Stimulated activated effector memory CD8-positive, alpha-beta T cell treated with anti-CD3 and anti-CD28 coated beads, Interleukin-12 subunit alpha, Interleukin-12 subunit beta, amount 100 ng/mL, for 72 hours (primary cell): ENCODE data around the gene TNFRSF18.

Experiments
- ATAC-seq: fragments of 150-1000 bp; cut with Tn5 transposase; 2 replicates; pipeline ENCODE4 v1.10.0; 2021
- DNase-seq, 2 donors: peaks; one replicate each; pipeline ENCODE4 v3.0.0; 2021 to 2022; ENCODE audit warnings: low spot score in 2 of 2
- H3K27ac Mint-ChIP-seq: one replicate; pipeline ENCODE4 v1.8.0; 2022; ENCODE audit warnings: mild to moderate bottlenecking, mixed read lengths
- H3K36me3 Mint-ChIP-seq: one replicate; pipeline ENCODE4 v1.8.0; 2022; ENCODE audit warnings: mild to moderate bottlenecking, mixed read lengths
- H3K4me1 Mint-ChIP-seq: one replicate; pipeline ENCODE4 v1.8.0; 2022; ENCODE audit warnings: mixed read lengths
- H3K4me3 Mint-ChIP-seq: one replicate; pipeline ENCODE4 v1.8.0; 2022; ENCODE audit warnings: mild to moderate bottlenecking, mixed read lengths
- H3K9me3 Mint-ChIP-seq: one replicate; pipeline ENCODE4 v1.8.0; 2022; ENCODE audit warnings: mixed read lengths

Gene TNFRSF18

DNA sequence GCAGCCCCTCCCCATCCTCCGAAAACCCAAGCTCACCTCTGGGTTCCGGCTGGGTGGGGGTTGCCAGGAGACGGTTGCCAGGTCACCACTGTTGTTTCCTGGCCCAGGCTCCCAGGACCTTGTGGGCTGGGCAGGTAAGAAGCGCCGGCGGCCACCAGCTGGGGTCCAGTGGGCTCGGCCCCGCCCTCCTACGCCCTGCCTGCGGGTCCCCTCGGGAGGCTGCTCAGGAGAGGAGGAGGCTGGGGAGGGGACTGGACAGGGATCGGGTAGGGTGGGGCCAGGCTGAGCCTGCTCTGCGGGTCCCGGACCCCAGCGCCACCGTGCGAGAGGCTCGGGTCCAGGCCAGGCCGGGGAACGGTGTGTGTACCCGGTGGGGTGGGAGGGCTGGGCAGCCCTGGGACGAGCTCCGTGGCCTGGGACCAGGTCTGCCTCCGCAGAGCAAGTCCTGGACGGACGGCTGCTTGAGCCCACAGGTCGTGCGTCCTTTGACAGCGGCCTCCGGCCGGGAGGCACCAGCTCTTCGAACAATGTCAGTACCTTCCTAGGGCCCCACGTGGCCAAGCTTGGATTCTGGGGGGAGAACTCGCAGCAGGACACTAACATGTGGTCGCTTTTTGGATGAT, 32.5 kb downstream of the TNFRSF18 start, which contains the start of gene TTLL10:
TSS of gene TTLL10 (plus strand) at position 88 of the 623 bp plus-strand sequence. CDS start 5,336 bp downstream, outside the sequence.
- peak; percentile 16 for ATAC-seq
- no peak within 1 kb of the TSS for H3K4me3 Mint-ChIP-seq
- H3K9me3 Mint-ChIP-seq: no peaks in the 10 kb centered on the region
- H3K27ac Mint-ChIP-seq: no peak within 1 kb of the TSS
- DNase-seq: no peak
- peaks cover 12% of the 10 kb centered on the region for H3K4me1 Mint-ChIP-seq
- no peaks in the 10 kb centered on the region for H3K36me3 Mint-ChIP-seq

DNA sequence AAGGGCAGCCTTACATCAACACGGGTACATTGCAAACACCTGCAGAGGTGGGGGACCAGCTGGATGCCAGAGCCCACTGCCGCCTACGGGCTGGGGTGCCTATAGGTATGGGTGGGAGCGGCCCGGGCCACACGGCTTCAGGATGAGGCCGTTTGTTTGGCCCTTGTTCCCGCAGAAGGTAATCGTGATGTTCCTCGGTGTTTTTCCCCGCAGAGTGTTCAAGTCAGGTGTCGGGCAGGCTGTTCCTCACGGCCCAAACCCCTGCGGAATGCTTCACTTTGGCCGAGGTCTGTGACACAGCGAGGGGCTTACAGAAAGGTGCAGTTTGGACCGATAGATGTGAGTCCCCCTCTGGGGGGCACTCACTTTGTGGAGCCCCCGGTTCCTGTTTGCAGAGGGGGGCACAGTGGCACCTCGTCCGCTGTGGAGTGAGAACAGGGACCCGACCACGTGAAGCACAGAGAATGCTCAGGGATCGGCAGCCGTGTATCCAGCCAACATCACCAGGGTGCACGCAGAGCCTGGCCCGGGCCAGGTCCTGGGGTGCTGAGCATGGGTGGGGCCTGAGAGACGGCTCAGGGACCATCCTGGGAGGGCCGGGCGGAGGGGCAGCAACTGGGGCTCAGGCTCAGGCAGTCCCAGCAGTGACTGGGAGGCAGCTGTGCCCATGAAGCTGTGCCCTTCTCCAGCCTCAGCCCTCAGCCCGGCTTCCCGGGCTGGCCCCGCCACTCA, 33.2 kb downstream of the TNFRSF18 start:
- no peaks in the 10 kb centered on the region for H3K9me3 Mint-ChIP-seq
- DNase-seq: no peak
- no peak overlapping the region for H3K4me3 Mint-ChIP-seq
- peaks cover 12% of the 10 kb centered on the region for H3K4me1 Mint-ChIP-seq
- no peaks in the 10 kb centered on the region for H3K36me3 Mint-ChIP-seq
- ATAC-seq: peak; percentile 2
- H3K27ac Mint-ChIP-seq: no peak overlapping the region

DNA sequence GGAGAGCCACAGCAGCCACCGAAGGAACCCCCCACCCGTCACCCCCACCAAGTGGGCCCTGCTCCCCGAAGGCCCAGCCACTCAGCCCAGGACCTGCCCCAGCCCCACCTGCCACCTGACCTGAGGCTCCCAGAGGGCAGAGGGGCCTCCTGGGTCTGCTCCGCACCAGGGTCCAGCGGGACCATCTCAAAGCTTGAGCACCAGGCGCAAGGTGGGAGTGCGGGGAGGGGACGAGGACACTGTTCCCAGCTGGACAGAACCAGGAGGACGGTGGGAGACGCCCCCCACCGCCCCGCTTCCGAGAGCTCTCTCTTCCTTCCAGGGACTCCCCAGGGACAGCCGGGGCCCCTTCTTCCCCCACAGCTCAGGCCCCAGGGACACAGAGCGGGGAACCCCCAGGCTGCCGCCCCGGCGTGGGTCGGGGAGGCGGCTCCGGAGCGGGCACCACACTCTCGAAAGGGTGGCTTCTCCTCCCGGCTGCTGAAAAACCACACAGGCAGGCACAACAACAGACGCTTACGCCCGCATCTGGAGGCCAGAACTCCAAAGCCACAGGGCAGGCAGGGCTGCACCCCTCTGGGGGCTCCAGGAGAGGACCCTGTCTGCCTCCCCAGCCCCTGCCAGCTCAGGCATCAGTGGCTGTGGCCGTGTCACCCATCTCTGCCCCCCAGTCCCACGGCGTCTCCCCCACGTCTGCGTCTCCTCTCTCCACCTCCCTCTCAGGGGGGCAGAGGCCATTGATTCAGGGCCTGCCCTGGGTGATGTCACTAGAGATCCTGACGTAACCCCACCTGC, 34.6 kb downstream of the TNFRSF18 start:
- no peak for DNase-seq
- H3K27ac Mint-ChIP-seq: peak overlapping the region; percentile 58
- H3K4me1 Mint-ChIP-seq: peaks cover 12% of the 10 kb centered on the region
- H3K9me3 Mint-ChIP-seq: no peaks in the 10 kb centered on the region
- H3K4me3 Mint-ChIP-seq: peak overlapping the region; percentile 51
- ATAC-seq: peak; percentile 68
- H3K36me3 Mint-ChIP-seq: no peaks in the 10 kb centered on the region

DNA sequence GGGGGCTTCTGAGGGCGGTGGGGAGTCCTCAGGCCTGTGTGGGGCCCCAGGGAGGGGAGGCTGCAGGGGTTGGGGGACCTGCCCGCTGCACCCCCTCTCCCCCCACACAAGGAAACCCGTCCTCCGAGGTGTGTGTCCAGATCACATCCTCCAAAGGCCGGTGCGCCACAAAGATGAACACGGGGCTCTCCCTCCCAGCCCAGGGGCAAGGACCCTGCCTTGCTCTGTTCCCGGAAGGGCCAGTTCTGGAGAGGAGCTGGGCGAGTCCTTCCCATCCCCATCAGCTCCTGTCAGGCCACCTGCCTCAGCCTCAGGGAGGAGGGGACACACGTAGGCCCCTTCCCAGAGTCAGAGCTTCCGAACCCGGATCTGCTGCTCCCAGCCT, 35.2 kb downstream of the TNFRSF18 start:
- ATAC-seq: no peak
- Mint-ChIP-seq H3K4me1 (peaks cover 12% of the 10 kb centered on the region), H3K4me3 (no peak overlapping the region), H3K9me3 (no peaks in the 10 kb centered on the region), H3K36me3 (no peaks in the 10 kb centered on the region), H3K27ac (no peak overlapping the region)
- no peak for DNase-seq

DNA sequence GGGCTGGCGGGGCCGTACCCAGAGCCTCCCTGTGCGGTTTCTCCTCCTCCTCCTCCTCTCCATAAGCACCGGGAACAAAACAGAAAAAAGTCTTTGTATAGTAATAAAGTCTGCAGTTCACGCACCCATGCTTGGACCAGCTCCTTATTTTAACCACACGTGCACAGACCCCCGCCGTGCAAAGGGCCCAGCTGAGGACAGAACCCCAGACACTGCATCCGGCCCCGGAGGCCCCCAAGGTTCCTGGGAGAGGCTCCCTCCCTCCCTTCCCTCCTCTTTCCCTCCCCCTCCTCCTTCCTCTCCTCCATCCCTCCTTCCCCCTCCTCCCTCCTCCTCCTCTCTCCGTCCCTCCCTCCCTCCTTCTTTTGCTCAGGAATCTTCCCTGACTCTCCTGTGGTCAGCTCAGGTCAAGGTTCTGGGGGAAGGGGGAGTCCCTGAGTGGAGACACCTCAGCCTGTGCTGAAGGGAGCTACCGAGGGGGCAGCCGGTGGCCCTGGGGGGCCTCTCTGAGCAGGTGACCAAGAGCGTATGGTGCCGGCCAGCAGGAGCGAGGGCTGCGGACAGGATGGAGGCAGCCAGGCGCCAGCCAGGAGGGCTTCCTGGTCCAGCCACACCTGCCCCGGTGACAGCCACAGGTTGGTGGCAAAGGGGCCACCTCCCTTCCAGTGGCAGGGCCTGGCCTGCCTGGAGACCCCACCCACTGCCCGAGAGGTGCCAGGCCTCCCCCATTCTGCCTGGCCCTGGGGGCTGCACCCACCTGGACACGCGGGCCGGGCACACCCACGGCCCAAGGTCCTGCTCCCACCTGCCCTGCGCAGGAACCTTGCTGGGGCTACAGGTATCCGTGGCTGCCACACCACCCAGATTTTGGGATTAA, 35.9 kb downstream of the TNFRSF18 start:
- Mint-ChIP-seq H3K4me3 (no peak overlapping the region), H3K27ac (no peak overlapping the region), H3K36me3 (no peaks in the 10 kb centered on the region), H3K9me3 (no peaks in the 10 kb centered on the region), H3K4me1 (peaks cover 17% of the 10 kb centered on the region)
- DNase-seq (no peak), ATAC-seq (no peak)

DNA sequence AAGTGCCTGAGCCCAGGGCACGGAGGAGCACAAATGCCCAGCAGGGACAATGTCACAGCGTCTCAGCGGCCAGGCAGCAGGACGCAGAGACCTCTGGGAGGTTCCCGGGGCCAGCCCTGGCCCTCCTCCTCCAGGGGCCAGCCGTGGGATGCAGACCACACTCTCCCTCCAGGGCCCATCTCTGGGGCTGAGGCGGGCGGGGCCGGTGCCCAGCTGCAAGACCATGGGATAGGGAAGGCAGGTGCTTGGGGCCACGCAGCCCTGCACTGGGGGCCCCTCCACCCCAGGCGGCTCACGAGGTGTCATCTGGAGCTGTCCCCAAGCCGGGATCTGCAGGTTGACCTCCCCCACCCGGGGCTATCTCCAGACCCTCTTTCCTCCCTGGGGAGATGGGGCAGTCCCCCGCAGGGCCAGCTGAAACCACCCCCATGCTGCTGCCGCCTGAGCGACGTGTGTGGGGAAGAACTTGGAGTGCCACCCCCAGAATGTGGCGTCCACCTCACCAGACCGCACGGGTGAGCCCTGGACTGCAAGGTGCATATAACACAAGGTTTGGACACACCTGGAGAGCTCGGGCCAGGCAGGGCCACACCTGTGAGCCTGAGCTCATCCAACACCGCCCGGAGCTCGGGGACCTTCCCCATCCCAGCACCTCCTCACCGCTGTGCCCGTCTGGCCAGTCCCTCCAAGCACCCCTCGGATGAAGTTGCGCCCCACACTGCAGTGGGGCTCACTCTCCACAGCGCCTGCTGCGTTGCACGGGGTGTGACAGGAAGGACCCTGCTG, 36.8 kb downstream of the TNFRSF18 start:
- no peak for ATAC-seq
- Mint-ChIP-seq H3K9me3 (no peaks in the 10 kb centered on the region), H3K4me3 (no peak overlapping the region)

DNA sequence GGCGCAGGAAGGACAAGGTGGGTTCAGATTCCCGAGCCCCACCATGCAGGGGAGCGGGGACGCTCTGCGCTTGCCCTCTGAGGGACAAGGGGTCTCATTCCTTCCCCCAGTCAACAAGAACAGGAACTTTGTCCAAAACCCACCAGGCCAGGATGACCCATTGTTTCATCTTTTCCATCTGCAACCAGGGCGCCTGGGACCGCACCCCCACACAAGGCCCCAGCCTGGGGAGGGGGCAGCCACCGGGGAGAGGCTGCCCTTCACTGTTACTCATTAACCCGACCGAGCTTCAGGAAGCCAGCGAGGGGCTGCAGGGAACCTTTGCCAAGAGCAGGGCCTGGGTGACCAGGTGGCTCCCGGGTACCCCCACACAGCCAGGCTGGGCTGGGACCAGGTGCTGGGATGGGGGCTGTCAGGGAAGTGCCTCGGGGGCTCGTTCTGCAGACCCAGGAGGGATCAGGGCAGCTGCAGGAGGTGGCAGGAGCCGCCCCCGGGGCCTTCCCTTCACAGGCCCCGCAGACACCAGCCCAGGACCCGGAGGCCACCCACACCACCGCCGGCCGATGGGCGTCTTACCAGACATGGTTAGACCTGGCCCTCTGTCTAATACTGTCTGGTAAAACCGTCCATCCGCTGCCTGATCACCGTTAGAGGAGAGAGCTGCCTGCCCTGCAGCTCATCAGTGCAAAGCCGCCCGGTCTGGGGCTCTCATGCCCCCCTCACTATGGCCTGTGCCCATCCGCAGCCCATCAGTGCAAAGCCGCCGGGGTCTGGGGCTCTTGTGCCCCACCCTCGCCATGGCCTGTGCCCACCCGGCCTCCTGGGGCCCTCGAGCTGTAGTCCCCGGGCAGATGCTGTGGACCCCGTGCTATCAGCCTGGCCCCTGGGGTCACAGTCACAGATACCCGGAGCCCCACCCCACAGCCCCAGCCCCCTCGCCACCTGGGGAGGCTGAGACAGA, 37.7 kb downstream of the TNFRSF18 start:
- Mint-ChIP-seq H3K9me3 (no peaks in the 10 kb centered on the region), H3K4me3 (no peak overlapping the region), H3K4me1 (peaks cover 17% of the 10 kb centered on the region), H3K36me3 (no peaks in the 10 kb centered on the region), H3K27ac (no peak overlapping the region)
- DNase-seq (no peak), ATAC-seq (no peak)

More for the DNA sequence above, 36.8 kb downstream of the TNFRSF18 start:
- Mint-ChIP-seq H3K36me3 (no peaks in the 10 kb centered on the region), H3K27ac (no peak overlapping the region), H3K4me1 (peaks cover 17% of the 10 kb centered on the region)
- DNase-seq: no peak

DNA sequence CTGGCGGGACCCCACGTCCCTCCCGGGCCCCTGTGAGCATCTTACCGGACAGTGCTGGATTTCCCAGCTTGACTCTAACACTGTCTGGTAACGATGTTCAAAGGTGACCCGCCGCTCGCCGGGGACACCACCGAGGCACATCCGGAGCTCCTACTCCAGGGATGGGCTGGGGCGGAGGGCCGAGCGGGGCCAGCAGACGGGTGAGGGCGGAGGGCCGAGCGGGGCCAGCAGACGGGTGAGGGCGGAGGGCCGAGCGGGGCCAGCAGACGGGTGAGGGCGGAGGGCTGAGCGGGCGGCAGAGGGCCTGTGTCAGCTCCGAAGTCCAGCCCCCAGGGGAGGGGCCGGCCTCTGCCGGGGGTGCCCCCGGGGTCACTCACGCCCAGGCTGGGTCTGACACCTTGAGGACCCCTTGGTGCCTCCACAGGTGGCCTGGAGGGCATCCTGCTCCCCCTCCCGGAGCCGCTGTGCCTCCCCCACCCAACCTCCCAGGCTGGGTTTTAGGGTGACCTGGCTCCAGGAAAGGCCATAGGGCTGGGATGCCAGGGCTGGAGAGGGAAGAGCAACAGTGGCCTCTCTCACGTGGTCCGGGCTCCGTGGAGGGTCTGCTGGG, 38.4 kb downstream of the TNFRSF18 start:
- Mint-ChIP-seq H3K4me3 (no peak overlapping the region), H3K9me3 (no peaks in the 10 kb centered on the region), H3K4me1 (peaks cover 17% of the 10 kb centered on the region), H3K36me3 (no peaks in the 10 kb centered on the region), H3K27ac (no peak overlapping the region)
- no peak for DNase-seq
- no peak for ATAC-seq

DNA sequence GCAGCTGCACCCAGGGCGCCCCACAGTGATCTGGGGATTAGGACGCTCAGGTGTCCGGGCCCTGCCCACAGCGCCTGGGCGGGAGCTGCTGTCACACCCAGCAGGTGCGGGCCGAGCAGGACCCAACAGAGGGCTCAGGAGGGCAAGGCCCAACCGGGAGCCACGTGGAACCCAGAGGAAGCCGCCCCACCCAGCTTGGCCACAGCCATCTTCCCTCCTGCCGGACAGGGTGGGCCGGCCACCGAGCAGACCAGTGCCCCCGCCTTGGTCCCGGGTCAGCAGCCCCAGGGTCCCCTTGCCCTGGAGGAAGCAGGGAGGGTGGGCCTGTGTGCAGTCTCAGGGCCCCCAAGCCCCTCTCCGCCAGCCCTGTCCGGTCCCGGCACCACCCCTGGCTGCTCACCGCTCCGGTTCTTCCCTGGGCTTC, 39.0 kb downstream of the TNFRSF18 start:
- H3K4me3 Mint-ChIP-seq: no peak overlapping the region
- H3K9me3 Mint-ChIP-seq: no peaks in the 10 kb centered on the region
- H3K27ac Mint-ChIP-seq: no peak overlapping the region
- peaks cover 17% of the 10 kb centered on the region for H3K4me1 Mint-ChIP-seq
- ATAC-seq (no peak), DNase-seq (no peak)
- no peaks in the 10 kb centered on the region for H3K36me3 Mint-ChIP-seq

DNA sequence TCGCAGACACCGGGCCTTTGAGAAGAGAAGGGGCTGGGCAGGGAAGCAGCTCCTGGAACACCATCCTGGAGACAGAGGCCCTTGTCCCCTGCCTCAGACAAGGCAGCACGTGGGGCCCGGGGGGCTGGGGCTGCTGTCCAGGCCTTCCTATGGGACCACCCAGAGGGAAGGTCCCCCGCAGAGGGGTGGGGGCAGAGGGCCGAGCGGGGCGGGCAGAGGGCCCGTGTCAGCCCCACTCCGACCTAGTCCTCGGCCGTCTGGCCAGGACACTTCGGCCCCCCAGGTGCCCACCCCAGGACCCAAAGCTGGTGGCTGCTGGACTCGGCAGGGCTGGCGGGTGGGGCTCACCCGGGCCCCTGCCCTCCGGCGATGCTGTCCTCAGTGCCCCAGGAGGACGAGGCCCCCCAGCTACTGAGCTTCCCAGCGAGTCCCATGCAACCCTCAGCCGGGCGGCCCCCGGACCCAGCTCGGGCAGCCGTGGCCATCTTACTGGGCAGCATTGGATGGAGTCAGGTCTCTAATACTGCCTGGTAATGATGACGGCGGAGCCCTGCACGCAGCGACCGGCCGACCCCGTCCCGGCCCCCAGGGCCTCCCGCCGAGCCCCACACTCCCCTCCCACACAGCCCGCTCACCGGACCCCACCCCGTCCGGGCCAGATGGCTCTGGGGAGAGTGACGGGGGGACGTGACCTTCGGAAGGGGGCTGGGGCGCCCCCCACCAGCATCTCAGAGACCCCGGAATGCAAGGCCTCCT, 39.6 kb downstream of the TNFRSF18 start:
- Mint-ChIP-seq H3K4me3 (no peak overlapping the region), H3K36me3 (no peaks in the 10 kb centered on the region), H3K9me3 (no peaks in the 10 kb centered on the region), H3K4me1 (peaks cover 11% of the 10 kb centered on the region), H3K27ac (no peak overlapping the region)
- DNase-seq: no peak
- ATAC-seq: no peak

DNA sequence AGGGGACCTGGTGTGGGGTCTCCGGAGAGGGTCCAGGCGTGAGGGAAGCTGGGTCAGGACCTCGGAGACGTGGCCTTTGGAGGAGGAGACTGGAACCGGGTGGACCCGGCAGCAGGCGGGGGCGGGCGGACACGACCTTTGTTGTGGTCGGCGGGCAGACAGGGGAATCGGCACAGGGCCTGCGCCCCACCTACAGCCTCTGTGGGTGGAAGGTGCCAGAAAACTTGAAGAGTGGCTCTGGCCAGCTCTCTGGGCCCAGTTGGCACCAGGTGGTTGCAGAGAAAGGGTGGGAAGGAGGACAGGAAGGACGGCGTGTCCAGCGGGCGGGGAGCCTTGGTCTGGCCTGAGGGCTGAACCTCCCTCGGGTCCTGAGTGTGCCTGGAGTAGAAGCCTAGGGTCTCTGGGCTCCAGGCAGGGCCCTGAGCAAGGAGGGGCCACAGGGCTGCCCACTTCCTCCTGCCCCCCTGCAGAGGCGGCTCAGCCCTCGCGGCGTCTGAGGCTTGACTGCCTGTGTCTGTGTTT, 40.4 kb downstream of the TNFRSF18 start:
- no peak overlapping the region for H3K4me3 Mint-ChIP-seq
- DNase-seq: no peak
- ATAC-seq: no peak
- no peaks in the 10 kb centered on the region for H3K9me3 Mint-ChIP-seq
- H3K27ac Mint-ChIP-seq: peak overlapping the region; percentile 83
- no peaks in the 10 kb centered on the region for H3K36me3 Mint-ChIP-seq
- H3K4me1 Mint-ChIP-seq: peaks cover 10% of the 10 kb centered on the region

DNA sequence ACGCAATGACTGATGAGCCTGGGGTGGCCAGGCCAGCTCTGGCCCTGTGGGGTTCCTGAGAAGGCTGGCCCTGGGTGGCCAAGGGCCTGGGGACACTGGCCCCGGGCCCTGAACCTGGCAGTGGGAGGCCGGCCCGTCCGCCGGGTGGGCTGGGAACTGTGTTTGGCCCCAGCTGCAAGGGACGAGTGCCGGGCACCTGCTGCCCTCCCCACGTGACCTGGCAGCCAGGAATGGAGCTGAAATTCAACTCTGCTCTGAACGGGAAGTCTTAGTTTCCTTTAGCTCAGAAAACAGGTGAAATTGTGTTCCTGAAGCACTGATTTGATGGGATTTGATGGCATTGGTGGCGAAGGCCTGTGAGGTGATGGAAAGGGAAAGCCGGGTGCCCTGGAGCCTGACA, 40.9 kb downstream of the TNFRSF18 start:
- H3K36me3 Mint-ChIP-seq: no peaks in the 10 kb centered on the region
- ATAC-seq (no peak), DNase-seq (no peak)
- peak overlapping the region; percentile 83 for H3K27ac Mint-ChIP-seq
- peaks cover 10% of the 10 kb centered on the region for H3K4me1 Mint-ChIP-seq
- H3K4me3 Mint-ChIP-seq: no peak overlapping the region
- H3K9me3 Mint-ChIP-seq: no peaks in the 10 kb centered on the region
